GM20431 (cell line): ENCODE data around the gene DGKQ.

Experiments used
- in situ Hi-C: fragments of 300-500 bp; cut with MseI, MboI; formaldehyde crosslinking; loops from one replicate; pipeline ENCODE4 v1.15.0; 2020; ENCODE audit warnings: low sequenced_read_pairs; ENCODE audit not compliant: unreplicated experiment

The DGKQ gene, protein sequence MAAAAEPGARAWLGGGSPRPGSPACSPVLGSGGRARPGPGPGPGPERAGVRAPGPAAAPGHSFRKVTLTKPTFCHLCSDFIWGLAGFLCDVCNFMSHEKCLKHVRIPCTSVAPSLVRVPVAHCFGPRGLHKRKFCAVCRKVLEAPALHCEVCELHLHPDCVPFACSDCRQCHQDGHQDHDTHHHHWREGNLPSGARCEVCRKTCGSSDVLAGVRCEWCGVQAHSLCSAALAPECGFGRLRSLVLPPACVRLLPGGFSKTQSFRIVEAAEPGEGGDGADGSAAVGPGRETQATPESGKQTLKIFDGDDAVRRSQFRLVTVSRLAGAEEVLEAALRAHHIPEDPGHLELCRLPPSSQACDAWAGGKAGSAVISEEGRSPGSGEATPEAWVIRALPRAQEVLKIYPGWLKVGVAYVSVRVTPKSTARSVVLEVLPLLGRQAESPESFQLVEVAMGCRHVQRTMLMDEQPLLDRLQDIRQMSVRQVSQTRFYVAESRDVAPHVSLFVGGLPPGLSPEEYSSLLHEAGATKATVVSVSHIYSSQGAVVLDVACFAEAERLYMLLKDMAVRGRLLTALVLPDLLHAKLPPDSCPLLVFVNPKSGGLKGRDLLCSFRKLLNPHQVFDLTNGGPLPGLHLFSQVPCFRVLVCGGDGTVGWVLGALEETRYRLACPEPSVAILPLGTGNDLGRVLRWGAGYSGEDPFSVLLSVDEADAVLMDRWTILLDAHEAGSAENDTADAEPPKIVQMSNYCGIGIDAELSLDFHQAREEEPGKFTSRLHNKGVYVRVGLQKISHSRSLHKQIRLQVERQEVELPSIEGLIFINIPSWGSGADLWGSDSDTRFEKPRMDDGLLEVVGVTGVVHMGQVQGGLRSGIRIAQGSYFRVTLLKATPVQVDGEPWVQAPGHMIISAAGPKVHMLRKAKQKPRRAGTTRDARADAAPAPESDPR

DNA sequence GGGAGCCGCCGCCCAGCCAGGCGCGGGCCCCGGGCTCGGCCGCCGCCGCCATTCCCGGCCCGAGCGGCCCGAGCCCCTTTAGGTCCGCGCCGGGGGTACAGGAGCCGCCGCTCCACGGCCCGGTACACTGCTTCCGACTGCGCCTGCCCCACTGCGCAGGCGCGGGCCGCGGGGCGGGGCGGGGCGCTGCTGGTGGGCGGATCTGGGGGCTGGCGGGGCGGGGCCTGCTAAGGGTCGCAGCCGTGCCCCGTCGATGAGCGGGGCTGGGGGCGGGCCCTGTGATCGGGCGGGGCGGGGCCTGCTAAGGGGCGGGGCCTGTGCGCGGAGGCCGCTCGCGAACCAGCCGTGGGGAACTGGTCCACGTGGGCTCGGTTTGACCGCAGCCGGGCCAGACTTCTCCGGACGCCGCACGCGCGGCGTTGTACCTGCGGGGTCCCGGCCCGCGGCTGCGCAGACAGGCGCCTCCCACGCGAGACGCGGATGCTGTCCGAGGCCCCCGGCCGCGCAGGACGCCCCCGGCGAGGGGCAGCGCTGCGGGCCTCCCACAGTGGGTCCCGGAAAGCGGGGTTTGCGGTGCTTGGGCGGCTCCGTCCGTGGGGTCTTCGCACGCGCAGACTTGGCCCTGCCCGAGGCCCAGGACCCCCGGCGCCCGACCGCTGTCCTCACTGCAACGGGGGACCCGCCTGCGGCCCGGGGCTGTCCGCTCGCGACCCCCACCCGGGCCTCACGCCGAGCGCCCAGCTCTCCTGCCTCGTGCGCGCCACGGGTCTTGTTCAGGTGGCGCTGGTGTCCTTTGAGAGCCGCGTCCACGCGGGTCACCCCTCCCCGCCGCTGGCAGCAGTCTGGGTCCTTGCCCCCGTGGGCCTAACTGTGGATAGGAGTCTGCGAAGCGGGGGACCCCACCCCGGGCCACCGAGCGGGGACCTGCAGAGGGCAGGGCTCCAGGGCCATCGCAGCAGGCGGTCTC is at the start of gene DGKQ:
DGKQ (minus strand) TSS at position 139 of the 967 bp plus-strand sequence; CDS start at position 52, 87 bp downstream.
- in situ Hi-C loops = no loop called here

DNA sequence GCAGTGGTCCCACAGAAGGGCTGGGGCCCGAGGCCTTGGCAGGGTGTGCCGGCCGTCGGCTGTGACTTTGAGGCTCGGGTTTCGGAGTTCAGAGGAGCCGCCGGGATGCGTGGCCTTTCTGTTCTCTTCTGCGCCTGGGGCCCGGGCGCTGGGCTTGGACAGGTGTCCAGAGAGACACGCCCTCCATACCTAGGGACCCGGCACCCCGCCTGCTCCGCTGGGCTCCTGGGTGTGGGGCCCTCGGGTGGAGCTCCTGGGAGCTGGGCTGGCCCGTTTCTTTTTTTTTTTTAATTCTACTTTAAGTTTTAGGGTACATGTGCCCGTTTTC is 49.3 kb upstream of the DGKQ start:
- in situ Hi-C loops = no loop called here

DNA sequence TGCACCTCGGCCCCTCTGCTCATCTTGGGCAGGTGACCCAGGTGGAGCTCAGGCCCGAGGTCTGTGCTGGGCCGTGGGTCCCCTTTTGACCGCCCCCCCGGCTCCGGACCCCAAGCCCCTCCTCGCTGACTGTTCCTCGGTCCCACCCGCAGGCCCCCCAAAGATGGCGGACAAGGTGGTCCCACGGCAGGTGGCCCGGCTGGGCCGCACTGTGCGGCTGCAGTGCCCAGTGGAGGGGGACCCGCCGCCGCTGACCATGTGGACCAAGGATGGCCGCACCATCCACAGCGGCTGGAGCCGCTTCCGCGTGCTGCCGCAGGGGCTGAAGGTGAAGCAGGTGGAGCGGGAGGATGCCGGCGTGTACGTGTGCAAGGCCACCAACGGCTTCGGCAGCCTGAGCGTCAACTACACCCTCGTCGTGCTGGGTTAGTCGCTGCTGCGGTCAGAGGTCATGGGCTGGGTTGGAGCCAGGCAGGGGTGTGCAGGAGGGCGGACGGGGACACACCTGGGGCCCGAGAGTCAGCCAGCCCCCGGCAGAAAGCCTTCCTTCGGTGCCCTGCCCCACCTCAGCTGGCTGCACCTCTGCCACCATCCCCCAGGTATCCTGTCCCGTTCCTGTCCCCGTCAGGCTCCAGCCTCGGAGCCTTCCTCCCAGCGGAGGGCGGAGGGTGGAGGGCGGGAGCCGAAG is 48.8 kb upstream of the DGKQ start:
- in situ Hi-C loops = no loop called here

DNA sequence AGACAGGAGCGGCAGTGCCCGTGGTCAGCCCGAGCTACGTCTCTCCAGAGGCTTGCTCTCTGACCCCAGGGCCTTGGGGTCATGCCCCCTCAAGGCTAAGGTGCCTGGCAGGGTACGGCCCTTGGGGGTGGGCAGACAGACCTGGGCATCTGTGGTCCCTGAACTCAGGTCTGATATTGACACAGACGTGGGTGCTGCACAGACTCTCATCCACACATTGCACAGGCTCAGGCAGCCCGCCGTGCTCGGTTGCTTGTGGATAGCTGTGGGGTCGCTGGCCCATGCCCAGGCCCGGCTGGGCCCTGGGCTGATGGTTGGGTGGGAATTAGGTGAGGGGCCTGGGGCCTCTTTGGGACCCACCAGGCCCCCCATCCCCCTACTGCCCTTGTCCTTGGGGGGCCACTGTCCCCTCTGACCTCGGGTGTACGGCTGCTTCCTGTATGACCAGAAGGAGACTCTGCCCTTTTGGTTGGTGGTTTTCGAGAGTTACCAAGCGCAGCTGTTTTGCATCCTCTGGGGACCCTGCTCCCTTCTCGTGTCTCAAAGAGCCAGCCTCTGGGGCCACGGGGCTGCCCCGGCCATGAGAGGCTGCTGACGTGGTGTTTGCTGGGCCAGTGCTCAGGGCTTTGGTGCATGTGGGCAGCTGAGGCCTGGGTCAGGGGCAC is 48.1 kb upstream of the DGKQ start:
- in situ Hi-C loops = no loop called here

DNA sequence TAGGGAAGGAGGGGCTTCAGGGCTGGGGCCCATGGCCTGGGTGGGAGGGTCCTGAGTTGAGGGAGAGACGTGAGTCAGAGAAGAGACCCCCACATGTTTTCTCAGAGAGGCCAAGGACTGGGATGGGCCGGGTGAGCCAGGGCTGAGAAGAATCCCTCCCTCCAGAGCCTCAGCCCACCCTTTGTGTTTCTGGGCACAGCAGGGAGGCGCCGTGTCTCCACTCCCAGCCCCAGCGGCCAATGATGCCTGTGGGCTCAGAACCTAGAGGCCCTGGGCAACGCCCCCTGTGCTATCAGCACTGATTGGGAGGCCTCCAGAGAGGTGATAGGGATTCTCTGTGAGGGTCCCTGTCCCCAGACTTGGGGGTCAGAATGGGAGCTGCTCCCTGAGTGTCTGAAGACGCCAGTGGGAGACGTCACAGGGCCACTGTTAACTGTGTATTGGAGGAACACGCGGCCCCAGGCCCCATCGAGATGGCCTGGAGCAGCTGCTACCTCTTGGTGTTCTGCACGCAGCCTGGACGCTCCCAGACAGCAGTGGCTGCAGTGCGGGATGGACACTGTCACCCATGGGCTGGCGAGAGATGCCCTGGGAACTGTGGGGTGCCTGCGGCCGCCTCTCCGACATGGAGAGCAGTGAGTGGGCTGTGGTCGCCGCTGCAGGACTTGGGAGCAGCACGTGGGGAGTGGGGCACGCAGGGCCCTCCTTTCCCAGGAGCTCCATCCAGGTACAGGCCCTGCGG is 46.5 kb upstream of the DGKQ start:
- in situ Hi-C loops = no loop called here

DNA sequence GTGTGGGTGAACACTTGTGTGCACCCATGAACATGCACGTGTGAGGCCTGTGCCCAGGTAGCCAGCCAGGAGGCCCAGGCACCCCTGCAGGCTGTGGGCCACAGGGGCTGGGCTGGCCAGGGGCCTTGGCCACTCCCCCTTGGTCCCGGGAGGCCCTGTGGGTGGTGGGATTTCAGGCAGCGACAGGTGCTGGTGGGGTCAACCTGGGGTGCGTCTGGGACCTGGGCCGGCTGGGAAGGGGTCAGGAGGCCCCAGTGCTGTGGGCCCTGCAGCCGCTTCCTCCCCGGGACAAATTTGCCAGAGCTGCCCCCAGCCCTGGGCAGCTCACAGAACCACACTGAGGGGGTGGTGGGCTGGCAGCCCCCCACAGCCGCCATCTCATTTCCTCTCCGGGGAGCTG is 46.0 kb upstream of the DGKQ start:
- in situ Hi-C loops = no loop called here

DNA sequence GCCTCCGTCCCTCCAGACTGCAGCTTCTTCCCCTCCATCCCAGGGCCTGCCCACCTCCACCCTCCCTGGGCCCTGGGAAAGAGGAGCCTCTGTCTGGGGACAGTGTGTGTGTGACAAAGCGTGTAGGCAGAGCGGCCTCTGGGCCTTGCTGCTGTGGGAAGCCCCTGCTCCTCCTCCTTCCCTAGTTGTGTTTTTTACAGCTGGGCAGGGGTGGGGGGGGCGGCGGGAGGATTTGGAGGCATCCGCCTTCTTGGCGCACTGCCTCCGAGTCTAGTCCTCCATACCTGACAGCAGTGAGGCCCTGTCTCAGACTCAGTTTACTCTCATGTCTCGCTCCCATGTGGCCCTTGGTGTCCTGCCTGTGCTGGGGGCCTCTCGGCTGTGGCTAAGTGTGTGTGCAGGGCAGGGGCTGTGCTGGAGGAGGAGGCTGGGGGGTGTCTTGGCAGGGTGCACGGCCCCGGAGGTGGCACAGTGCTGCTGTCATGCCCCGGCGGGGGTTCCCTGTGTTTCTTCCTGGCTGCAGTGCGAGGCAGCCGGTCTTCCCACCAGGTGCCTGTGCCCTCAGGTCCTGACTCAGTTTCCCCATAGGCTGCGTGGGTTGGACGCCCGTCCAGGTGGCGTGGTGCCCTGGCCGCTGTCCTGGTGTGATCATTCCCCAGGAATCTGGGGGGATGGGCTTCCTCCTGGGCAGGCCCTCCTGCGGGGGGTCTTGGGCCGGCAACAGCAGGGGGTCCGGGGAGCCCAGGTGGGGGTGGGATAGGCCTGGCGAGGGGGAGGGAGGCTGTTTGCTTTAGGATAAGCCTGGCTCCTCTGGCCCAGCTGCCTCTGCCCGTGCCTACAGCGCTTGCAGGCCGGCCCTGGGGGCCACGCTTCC is 45.0 kb upstream of the DGKQ start:
- in situ Hi-C loops = no loop called here

DNA sequence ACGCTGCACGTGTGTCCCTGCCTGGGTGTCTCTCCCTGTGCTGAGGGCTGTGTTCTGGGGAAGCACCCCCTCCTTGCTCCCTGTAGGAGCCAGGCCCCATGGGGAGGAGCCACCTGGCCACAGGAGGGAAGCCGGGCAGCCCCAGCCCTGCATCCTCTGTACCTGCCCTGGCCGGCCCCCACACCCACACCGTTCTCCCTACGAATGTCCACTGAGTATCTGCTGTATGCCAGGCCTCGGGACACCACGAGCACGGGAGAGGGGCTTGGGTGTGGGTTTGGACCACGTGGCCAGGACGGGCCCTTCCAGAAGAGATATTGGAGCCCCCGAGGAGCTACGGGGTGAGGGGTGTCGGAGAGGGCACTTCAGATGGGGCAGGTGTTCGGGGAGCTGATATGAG is 44.3 kb upstream of the DGKQ start:
- in situ Hi-C loops = no loop called here

DNA sequence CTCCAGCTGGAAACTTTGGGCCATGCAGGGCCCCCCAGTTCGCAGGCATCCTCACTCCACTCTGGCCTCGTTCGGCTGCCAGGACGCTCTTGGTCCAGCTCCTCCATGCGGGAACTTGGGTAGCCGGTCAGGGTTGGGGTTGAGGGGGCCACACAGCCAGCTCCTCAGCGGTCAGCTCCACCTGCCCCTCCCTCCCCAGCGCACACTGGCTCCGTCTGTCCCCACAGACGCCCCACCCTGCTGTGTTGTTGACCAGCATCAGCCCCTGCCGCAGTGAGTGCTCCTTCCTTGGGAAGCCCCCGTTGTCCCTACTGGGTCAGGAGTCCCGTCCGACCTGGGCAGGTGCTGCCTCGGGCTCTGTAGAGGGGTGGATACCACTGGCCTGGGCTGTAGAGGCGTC is 43.8 kb upstream of the DGKQ start:
- in situ Hi-C loops = no loop called here

DNA sequence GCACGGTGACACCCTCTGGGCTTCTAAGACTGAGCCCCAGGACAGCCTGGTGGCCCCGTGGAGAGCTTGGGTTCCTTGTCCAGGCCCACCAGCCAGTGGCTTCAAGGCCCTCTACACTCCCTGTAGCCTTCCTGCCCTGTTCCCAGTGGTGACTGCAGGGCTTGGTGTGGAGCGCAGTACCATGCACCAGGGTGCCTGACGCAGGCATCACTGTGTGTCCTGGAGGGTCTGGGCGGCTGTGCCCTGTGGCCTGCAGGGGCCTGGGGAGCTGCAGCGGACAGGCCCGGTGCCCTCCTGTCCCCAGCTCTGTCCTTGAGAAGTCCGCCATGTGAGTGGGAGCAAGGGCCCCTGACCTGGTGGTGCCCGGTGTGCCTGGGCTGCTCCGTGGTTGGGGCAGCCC is 42.4 kb upstream of the DGKQ start:
- in situ Hi-C loops = no loop called here

DNA sequence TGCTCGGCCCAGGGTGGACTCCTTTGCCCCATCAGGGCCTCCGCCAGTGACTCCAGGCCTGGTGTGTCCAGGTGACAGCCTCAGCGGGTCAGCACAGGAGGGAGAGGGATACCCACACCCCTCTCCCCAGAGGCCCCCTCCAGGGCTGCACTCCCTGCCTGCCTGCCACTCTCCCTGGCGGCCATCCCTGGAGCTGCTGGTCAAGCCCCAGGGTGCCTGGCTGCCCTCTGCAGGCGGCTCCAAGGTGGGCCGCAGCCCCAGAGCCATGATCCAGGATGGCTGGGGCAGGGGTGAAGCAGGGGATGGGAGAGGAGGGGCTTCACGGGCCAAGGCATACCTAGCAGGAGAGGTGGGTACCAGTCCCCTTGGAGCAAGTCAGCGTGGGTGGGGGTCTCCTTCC is 41.8 kb upstream of the DGKQ start:
- in situ Hi-C loops = no loop called here

DNA sequence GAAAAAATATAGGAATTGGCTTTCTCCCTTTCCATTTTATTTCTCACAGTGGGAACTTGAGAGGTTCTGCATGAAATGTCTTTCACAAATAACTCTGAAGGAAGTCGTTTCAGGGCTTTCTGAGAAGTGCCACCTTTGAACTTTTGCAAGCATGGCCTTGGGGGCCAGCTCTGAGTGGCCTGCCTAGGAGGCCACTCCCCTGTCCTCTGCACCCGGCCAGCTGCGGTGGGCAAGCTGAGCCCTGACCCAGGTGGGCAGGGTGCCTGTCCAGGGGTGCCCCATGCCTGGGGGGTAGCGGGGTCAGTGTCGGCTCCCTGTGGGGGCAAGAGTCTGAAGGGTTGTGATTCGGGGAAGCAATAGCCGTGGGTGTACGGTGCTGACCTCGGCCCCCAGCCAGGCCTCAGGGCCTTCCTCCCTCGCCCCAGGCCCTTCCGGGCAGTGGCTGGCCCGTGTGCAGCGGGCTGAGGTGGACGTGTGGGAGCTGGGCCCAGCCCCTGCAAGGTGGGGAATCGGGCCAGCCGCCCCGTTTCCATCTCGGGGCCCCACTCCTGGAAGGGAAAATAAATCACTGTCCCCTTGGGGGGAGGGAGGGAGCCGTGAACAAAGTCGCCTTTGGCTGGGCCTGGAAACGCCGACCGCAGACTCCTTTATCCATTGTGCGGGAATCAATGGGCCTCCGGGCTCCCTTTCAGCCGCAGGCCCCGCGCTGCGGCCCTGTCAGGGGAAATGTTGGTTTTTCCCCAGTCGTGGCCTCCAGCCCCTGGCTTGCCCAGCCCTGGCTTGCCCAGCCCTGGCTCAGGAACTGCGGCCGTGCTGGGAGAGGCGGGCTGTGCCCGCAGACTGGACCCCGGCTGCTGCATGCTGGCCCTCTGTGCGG is 41.2 kb upstream of the DGKQ start:
- in situ Hi-C loops = no loop called here

DNA sequence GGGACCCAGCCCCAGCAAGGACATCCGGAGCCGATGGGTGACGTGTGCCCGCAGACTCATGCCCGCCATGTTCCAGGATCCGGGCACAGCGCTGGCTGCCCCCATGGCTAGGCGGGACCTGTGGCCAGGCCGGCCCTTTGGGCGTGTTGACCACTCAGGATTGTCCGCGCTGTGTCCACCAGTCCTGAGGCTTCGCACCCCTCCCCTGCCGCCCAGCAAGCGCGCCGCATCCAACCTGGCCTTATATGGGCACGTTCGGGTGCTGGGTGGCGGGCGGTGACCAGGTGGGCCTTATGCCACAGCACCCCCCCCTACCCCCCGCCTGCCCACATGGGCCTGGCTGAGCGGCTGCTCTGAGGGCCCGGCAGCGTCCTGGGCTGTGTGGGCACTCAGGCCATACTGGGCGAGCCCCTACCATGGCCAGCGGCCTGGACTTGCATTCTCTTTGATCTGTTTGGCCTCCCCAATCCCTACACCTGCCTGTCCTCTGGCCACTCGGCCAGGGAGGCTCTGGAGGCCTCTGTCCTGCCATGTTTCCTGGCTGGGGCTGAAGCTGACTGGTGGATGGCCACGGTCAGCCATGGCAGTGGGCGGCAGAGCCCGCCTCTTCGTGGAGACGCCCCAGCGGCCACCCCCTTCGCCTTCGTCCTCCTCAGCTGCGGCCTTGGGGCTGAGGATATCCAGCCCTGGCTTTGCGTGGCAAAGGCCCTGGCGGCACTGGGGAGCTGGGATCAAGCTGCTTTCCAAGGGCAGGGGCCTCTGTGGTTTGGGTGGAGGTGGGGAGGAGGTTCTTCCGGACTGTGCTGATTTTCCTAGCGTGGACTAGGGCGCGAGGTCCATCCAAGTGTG is 40.1 kb upstream of the DGKQ start:
- in situ Hi-C loops = no loop called here

DNA sequence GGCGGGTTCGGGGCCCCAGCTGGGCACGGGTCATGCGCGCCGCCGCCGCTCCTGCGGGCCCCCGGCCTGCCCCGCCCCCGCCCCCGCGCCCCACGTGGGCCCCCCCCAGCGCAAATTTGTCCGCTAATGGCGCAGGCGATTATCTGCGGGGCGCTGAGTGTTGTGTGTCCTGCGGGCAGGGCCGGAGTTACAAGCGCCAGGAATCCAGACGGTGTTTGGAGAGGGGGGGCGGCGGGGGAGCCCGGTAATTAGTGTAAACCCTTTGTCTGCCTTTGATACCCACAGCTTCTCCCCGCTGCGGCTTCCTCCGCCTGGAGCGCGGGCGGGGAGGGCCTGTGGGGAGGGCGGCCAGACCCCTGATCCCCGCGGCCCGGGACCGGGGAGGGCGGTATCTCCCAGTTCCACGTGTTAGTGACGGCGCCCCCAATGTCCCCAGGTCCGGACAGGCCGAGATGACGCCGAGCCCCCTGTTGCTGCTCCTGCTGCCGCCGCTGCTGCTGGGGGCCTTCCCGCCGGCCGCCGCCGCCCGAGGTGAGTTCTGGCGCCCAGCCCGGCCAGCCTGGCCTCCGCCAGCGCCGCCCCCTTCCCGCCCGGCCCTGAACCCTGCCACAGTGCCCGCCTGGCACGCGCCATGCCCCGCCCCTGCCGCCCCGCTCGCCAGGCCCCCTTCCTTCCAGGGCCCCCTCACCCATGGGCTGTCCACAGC is 38.8 kb upstream of the DGKQ start:
- in situ Hi-C loops = no loop called here

DNA sequence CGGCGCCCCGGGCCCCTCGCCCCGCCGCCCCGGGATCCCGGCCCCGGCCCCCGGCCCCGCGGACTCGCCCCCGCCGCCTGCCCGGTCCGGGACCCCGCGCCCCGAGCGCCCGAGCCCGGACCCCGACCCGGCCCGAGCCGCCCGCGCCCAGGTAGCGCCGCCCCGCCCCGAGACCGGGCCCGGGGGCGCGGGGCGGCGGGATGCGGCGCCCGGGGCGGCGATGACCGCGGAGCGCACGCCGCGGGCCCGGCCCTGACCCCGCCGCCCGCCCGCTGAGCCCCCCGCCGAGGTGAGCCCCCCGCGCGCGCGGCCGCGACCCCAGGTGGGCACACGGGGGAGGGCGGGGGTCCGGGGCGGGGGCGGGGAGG is 38.3 kb upstream of the DGKQ start:
- in situ Hi-C loops = no loop called here
